Stimulated activated CD4-positive, alpha-beta T cell treated with anti-CD3 and anti-CD28 coated beads, Interleukin-1b, Interleukin-23, amount 100 ng/mL, for 48 hours (primary cell): ENCODE measurements around the gene SLC25A33.
A peak's percentile ranks its signal among the peaks of the same experiment; 100 is the strongest.
"Not testable (repeated sequence)": the region's sequence is repeated elsewhere in the genome, so short reads cannot be mapped to it uniquely, and the experiment has no call there.

Source experiments
- DNase-seq: peaks from one replicate; pipeline ENCODE4 v3.0.0-alpha.2; 2020

SLC25A33 gene

DNA sequence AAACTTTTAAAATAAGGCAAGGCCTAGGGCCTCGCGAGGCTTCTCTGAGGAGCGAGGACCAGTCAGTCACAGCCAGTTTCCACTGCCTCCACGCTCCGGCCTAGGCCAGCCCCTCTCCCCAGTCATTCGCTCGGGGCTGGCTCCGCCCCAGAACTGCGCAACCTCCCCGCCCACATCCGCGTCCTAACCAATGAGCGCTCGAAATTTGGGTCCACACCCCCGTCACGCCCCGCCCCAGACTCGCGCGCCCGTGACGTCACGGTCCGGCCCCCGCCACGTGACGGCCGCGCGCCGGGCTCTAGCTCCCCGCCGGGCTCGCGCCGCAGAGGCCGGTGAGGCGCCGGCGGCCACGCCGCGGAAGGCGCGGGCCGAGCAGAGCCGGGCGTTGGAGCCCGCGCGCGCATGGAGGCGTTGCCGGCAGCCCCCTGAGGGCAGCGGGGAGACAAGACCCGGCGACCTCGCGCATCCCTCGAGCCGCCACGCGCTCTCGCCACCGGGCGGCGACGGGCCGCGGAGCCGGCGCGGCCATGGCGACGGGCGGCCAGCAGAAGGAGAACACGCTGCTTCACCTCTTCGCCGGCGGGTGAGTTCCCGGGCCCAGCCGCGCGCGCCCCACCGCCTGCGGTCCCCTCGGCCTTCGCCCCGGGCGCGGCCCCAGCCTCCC, at the start of gene SLC25A33:
TSS of gene SLC25A33 (plus strand) at position 301 of the 664 bp plus-strand sequence. CDS start at position 528, 227 bp downstream.
- DNase-seq = peak; percentile 98

- DNase-seq = peak; percentile 81
These were observed 48.5 kb upstream of the SLC25A33 start for GRCh38 chr1:9490605-9491339.

- DNase-seq = no peak
These were observed 45.9 kb upstream of the SLC25A33 start for GRCh38 chr1:9493326-9493725.

DNA sequence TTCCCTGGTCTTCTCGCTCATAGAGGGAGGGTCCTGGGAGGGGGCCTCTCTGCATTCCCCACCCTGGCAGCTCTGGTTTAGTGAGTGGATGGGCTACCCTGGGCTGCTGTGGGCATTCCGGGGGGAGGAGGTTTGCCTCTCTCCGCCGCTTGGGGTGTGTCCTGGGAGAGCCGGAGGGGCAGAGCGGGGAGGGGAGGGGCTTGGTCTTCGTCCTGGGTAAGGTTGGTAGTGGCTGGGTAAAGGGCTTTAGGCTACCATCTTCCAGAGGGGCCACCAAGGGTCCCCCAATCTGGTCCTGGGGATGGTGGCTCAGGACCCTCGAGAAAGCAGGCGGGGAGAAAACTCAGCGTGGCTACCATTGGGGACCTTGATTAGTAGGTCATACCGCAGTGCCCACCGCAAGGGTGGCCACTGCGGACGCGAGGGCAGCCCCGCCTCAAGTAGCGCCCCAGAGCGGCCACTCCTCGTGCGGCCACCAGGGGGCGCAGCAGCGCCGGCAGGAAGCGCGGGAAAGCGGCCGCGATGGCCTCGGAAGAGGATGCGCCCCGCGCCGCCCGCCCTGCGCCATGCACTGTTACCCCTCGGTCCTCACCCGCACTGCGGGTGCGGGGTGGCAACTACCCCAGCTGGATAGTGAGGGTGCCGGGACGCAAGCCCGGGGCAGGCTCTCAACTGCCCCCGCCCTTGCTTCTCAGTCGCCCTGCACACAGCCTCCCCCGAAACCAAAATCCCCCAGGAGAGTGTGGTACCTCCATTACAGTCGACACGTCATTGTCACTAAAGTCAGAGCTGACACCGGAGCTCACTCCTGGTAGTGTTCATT, 44.1 kb upstream of the SLC25A33 start:
- peak; percentile 67 for DNase-seq

GRCh38 chr1:9495854-9496374, 43.4 kb upstream of the SLC25A33 start:
- no peak for DNase-seq

- no peak for DNase-seq
These were observed 38.2 kb upstream of the SLC25A33 start for GRCh38 chr1:9500756-9501754.

- no peak for DNase-seq
These were observed 36.1 kb upstream of the SLC25A33 start for GRCh38 chr1:9503001-9503675.

DNA sequence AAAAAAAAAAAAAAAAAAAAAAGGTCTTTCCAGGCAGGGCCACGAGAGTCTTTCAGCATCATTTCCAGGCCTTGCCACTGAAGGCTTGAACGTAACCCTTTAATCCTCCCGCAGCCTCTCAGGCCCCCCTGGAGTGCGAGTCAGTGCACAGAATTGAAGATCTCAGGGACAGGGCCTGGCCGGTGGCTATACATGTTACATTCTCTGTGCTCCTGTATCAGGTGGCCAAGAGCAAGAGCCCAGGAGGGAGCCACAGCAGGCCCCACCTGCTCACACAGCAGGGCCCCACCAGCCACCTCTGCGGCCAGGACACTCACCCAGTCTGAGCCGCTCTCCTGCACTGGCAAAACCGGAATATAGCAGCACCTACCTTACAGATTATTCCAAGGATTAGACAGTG, 34.1 kb upstream of the SLC25A33 start:
- DNase-seq = no peak

GRCh38 chr1:9506901-9507300, 32.4 kb upstream of the SLC25A33 start:
- no peak for DNase-seq

- DNase-seq = no peak
These were observed 29.1 kb upstream of the SLC25A33 start for GRCh38 chr1:9510130-9510529.

- DNase-seq = not testable (repeated sequence)
These were observed 23.7 kb upstream of the SLC25A33 start for GRCh38 chr1:9515550-9515949.

DNA sequence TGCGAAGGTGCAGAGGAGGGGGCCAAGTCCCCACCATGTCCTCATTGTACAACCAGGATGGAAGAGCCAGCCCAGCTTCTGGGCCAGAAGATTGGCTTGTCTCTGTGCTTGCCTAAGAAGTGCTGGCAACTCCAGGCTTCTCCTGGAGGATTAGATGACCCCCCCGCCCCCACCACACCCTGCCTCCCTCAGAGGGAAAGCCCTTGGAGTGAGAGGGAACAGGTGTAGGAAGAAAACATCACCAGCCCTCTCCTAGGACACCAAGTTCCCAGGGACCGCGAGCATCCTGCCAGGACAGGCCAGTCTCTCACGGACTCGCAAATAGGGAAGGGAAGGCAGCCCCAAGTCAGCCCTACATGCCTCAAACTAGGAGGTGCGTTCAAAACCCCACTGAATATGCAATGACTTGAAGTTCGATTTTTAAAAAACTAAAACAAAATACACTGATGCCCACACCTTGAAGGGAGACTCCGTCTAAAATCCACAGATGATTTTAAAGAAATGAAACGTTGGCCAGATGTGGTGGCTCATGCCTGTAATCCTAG, 20.7 kb upstream of the SLC25A33 start:
- DNase-seq = no peak

DNA sequence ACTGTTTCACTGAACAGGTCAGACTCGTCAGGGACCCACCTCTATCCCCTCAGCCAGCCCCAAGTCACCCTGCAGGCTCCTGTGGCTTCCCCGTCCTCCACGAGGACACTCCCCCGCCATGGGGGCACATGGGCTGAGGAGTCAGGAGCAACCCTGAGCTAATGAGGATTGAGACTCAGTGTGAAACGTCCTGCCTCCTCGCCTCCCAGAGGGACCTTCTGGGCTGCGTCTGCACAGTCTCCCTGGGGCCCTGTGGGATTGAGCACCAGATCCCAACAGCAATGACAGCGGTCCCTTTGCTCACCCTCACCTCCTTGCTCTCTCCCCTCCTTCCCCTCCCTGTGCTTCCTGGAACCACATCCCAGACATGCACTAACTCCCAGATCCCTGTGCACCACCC, 18.9 kb upstream of the SLC25A33 start:
- no peak for DNase-seq

- no peak for DNase-seq
These were observed 10.1 kb upstream of the SLC25A33 start for GRCh38 chr1:9529190-9529589.

- DNase-seq = no peak
These were observed 8.9 kb upstream of the SLC25A33 start for GRCh38 chr1:9530320-9530719.

GRCh38 chr1:9534953-9535352, 4.3 kb upstream of the SLC25A33 start:
- DNase-seq = no peak

GRCh38 chr1:9536301-9536700, 3.0 kb upstream of the SLC25A33 start:
- DNase-seq = no peak

- DNase-seq = no peak
These were observed 1.2 kb upstream of the SLC25A33 start for GRCh38 chr1:9537863-9538668.

DNA sequence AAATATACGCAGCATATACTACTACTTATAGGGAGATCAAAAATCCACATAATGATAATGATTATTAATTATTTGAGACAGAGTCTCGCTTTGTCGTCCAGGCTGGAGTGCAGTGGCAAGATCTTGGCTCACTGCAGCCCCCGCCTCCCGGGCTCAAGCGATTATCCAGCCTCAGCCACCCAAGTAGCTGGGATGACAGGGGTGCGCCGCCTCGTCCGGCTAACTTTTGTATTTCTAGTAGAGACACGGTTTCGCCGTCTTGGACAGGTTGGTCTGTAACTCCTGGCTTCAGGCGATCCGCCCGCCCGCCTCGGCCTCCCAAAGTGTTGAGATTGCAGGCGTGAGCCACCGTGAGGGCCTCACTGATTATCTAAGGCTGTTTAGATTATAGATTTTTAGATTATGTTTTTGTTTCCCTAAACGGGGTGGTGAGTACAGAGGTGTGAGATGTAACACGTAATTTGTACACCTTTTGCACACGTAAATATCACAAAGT, 548 bp upstream of the SLC25A33 start:
- DNase-seq = no peak
